Stimulated activated CD4-positive, alpha-beta T cell treated with anti-CD3 and anti-CD28 coated beads, Interleukin-2, amount 100 ng/mL, for 4 hours (primary cell): ENCODE measurements around the gene TMEM204.

Experiments used
- DNase-seq: peaks from one replicate; pipeline ENCODE4 v3.0.0-alpha.2; 2020; ENCODE audit warnings: low read depth

TMEM204 gene

DNA sequence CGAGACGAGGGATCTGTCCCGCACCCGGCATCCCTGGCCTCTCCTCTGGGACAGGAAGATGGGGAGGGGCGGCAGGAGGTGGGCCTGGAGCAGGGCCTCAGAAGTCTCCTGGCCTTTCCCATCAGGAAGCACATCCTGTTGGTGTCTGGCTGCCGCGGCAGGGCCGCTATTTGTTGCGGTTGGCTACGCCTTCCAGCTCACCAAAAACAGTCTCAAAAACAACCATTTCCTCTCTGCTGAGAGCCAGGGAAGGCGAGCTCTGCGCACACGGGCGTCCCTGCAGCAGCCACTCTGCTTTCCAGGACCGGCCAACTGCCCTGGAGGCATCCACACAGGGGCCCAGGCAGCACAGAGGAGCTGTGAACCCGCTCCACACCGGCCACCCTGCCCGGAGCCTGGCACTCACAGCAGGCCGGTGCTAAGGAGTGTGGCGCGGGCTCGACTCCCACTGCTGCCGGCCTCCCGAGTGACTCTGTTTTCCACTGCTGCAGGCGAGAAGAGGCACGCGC is at the start of gene TMEM204:
Gene TMEM204, plus strand, starts transcription at position 224 of the 509 bp plus-strand sequence. CDS start 610 bp downstream, outside the sequence.
- no peak for DNase-seq

- no peak for DNase-seq
Observed at GRCh38 chr16:1485847-1486496, 47.5 kb upstream of the TMEM204 start.

GRCh38 chr16:1486551-1487390 is 46.7 kb upstream of the TMEM204 start:
- DNase-seq: no peak

- DNase-seq: no peak
Observed at GRCh38 chr16:1487395-1488053, 45.9 kb upstream of the TMEM204 start.

DNA sequence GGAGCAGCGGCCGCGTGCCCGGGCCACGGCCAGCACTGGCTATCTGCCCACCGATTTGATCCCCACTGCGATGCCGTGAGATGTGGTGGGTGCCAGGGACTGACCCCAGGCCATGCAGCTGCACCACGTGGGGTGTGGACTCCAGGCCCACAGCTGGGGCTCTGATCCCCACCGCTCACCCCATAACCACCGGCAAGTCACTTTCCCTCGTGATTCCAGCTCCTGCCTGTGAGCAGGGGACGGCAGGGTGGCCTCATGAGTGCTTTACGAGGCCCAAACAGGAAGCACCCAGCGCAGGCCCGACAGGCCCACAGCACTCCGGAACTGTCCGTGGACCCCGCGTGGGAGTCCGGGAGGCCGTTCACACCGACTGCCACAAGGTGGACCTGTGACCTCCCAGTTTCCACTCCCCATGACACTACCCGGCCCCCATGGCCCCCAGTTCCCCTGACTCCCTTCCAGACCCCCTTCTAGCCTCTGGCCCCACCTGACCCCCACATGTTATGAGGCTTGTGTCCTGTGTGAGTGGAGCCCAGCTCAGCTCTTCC is 45.3 kb upstream of the TMEM204 start:
- no peak for DNase-seq

- no peak for DNase-seq
Observed at GRCh38 chr16:1488619-1489018, 44.8 kb upstream of the TMEM204 start, which contains the start of gene PTX4. Gene PTX4 (minus strand): TSS chr16:1488944. CDS start chr16:1488909, 35 bp downstream.

DNA sequence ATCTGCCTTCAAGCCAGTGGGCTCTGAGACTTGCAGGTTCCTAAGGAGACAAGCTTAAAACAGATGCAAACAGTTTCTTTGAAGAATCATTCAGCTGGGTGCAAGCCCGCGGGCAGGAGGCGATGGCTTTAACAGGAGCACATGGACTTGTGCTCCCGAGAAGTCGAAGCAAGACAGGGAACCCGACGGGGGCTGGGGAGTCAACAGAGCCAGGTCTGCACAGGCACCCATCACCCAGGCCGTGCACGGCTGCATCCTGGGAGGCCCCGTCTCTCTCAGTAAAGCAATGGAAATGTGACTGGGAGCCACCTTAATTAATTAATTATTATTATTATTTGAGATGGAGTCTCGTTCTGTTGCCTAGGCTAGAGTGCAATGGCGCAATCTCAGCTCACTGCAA is 44.4 kb upstream of the TMEM204 start:
- no peak for DNase-seq

DNA sequence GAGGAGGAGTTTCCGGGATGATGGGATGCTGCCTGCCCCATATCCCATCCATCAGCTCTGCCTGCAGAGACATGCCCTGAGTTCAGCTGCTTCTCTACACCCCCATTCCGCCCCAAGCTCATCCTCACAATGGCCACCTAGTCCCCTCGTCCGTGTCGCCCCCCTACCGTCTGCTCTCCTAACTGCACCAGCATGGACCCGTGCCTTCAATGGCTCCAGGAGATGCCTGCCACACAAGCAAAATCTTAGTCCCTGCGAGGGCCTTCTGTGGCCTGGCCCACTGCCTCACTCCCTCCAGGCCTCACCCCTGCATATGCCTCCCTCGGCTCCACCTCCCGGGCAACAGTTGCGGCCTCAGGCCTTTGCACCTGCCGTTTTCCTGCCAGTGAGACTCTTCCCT is 42.1 kb upstream of the TMEM204 start:
- no peak for DNase-seq

DNA sequence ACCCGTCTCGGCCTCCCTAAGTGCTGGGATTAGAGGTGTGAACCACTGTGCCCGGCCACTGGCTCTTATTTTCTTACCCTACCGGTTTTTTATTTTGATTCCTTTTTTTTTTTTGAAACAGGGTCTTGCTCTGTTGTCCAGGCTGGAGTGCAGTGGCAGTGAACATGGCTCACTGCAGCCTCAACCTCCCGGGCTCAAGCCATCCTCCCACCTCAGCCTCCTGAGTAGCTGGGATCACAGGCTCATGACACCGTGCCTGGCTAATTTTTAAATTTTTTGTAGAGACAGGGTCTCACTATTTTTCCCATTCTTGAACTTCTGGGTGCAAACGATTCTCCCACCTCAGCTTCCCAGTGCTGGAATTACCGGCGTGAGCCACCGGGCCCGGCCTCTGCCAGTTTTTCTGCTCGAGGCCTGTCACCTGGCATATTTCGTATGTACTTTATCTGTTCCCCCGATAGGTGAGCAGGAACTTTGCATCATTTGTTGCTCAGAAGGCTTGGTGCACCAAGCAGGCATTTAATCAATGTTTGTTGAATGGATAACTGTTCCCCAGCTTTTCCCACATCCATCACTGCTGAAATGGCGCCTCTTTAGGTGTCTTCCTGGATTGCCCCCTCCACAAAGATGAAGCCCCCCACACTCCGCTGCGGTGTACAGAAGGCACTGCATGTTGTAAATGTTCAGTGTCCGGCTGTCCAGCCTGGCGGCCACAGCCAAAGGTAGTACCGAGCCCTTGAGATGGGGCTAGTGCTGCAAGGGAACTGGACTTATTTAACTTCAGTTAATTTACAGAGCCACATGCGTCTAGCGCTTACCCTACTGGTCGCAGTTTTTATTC is 41.2 kb upstream of the TMEM204 start:
- no peak for DNase-seq

DNA sequence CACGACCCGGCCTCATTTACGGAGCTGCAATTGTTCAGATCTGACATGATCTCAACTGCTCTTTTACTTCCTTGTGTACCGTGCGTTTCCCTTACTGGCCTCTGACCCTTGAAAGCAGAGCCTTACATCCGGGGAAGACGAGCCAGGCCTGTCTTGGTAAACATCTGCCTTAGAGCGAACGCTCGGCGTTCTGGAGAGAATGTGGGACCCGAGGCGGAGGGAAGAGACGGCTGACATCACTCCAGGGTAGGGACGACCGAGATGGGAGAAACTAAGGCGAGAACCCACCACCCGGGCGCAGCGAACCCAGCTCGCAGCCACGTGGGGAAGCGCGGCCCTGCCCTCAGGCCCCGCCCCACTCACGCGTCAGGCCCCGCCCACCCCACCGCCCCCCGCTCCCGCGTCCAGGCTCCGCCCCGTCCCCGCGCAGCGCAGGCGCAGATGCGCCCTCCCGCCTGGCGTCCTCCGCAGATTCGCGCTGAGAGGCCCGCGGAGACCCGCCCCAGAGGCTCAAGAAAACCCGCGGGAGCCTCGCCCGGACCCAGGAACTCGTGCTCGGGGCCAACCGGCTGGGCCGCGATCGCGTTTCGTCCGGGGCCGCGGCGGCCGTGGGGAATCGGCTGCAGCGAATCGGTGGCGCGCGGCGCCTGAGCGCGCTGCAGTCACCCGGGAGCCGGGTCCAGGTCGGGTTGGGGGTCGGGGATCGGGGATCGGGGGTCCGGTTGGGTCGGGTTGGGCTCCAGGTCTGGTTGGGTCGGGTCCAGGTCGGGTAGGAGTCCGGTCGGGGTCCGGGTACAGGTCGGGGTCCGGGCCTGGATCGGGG is 40.3 kb upstream of the TMEM204 start, which contains the start of gene TELO2:
Gene TELO2, plus strand, starts transcription at position 438 of the 823 bp plus-strand sequence. CDS start 922 bp downstream, outside the sequence.
- peak; percentile 80 for DNase-seq

GRCh38 chr16:1493746-1494094 is 39.7 kb upstream of the TMEM204 start:
- DNase-seq: no peak

GRCh38 chr16:1494129-1494640 is 39.3 kb upstream of the TMEM204 start:
- no peak for DNase-seq

GRCh38 chr16:1494711-1495110 is 38.8 kb upstream of the TMEM204 start:
- no peak for DNase-seq

- no peak for DNase-seq
Observed at GRCh38 chr16:1495211-1495888, 38.1 kb upstream of the TMEM204 start.

DNA sequence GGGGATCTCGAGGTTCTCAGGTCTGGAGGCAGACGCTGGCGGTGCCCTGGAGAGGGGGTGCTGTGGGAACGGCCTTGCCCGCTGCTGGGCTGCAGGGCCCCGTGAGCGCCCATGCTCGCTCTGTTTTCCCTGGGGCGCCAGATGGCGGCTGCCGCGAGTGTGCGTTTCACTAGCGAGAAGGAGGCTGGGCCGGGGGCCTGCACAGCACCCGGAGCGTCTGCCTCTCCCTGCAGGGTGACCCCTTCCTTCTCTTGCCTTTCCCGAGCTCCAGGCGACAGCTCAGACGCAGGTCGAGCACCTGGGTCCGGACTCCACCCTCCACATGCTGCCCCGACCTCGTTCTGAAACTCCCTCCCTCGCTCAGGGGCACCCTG is 37.6 kb upstream of the TMEM204 start:
- DNase-seq: no peak

DNA sequence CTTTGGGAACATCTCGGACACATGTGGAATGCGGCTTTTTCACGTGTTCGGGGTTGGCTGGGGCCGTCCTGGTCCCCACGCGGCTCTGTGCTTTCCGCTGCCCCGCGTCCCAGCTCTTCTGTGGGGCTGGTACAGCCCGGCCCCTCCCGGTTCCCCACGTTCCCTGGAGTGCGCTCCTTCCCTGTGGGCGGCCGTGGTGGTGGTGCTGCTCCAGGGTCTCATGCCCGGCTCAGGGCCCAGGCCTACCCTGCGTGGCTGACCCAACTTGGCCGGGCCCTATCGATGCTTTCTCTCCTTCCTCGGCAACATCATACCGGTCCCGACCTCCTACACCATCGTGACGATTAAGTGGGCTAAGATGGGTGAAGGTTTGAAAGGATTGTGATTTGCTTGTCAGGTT is 37.0 kb upstream of the TMEM204 start:
- no peak for DNase-seq

DNA sequence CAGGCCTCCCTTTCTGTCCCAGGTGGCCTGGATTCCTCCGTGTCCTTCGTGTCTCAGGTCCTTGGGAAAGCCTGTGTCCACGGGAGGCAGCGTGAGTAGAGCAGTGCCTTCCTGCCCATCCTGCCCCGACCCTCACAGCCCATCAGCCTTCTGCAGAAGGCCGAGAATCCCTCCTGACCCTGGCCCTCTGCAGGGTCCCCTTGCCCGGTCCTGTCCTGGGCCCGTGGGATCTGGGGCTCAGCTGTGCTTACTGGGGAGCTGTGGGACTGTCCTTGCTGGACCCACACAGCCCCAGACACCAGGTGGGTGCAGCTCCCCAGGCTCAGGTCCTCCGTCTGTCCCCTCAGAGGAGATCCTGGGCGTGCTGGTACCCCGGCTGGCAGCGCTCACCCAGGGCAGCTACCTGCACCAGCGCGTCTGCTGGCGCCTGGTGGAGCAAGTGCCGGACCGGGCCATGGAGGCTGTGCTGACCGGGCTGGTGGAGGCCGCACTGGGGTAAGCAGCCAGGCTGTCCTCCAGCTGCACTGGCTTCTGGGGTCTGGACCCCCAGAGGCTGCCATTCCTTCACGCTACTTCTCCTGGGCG is 36.4 kb upstream of the TMEM204 start:
- DNase-seq: no peak

DNA sequence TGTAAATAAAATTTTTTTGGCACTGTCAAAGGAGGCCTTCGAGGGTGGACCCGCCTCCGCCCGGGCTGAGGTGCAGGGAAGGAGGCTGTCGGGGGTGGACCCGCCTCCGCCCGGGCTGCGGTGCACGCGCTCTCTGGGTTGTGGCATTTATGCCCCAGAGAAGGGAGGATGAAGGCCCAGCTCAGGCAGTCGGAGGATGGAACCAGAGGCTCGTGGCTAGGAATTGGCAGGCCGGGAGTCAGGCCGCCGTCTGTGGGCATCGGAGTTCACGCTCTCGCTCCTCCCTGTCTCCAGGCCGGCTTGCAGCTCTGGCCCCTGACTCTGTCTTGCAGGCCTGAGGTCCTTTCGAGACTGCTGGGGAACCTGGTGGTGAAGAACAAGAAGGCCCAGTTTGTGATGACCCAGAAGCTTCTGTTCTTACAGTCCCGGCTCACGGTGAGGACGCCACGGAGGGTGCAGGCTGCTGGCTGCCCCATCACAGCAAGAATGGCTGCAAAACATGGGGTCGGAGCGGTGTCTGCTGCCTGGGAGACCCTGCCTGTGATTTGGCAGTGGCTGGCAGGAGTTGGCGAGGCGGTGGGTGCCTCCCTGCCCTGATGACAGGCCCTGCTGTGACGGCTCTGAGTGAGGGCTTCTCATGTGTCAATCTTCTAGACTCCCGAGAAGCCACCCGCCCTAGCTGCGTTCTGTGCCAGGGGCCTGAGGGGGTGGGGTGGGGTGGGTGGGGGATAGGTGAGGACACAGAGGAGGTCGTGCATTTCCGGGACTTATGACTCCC is 34.4 kb upstream of the TMEM204 start:
- no peak for DNase-seq
